HUES6 (cell line): Measurements from ENCODE around the gene COLEC12.

ENCODE experiments used
- H3K27ac ChIP-seq: 2 replicates; pipeline ENCODE4 v1.7.0; 2013; ENCODE audit warnings: low read depth, mild to moderate bottlenecking, low read length, inconsistent platforms
- H3K27me3 ChIP-seq: 2 replicates; pipeline ENCODE4 v1.6.1; 2013; ENCODE audit warnings: low read length; ENCODE audit not compliant: control insufficient read depth, insufficient read depth
- H3K36me3 ChIP-seq: 2 replicates; pipeline ENCODE4 v1.6.1; 2013; ENCODE audit warnings: low read length; ENCODE audit not compliant: control insufficient read depth, insufficient read depth
- H3K4me1 ChIP-seq: 2 replicates; pipeline ENCODE4 v1.6.1; 2013; ENCODE audit warnings: low read length; ENCODE audit not compliant: control insufficient read depth, insufficient read depth
- H3K4me3 ChIP-seq: 2 replicates; pipeline ENCODE4 v1.5.1; 2013; ENCODE audit warnings: low read depth, low read length
- H3K9ac ChIP-seq: one replicate; pipeline ENCODE4 v1.6.1; 2013; ENCODE audit warnings: mild to moderate bottlenecking, low read length
- H3K9me3 ChIP-seq: 2 replicates; pipeline ENCODE4 v1.6.1; 2013; ENCODE audit warnings: low read depth, low read length; ENCODE audit not compliant: control insufficient read depth, insufficient read depth

The COLEC12 gene

GRCh38 chr18:421247-422155 is 79.0 kb downstream of the COLEC12 start:
- H3K4me1 ChIP-seq: peaks cover 13% of the 10 kb centered on the region
- no peaks in the 10 kb centered on the region for H3K9me3 ChIP-seq
- no peak overlapping the region for H3K27ac ChIP-seq
- H3K9ac ChIP-seq: no peak overlapping the region
- no peaks in the 10 kb centered on the region for H3K36me3 ChIP-seq
- no peaks in the 10 kb centered on the region for H3K27me3 ChIP-seq
- H3K4me3 ChIP-seq: no peak overlapping the region

GRCh38 chr18:420661-421246 is 79.7 kb downstream of the COLEC12 start:
- H3K4me1 ChIP-seq: peaks cover 13% of the 10 kb centered on the region
- no peak overlapping the region for H3K4me3 ChIP-seq
- no peaks in the 10 kb centered on the region for H3K9me3 ChIP-seq
- no peak overlapping the region for H3K9ac ChIP-seq
- H3K36me3 ChIP-seq: no peaks in the 10 kb centered on the region
- no peaks in the 10 kb centered on the region for H3K27me3 ChIP-seq
- no peak overlapping the region for H3K27ac ChIP-seq

GRCh38 chr18:419541-420175 is 80.8 kb downstream of the COLEC12 start:
- no peak overlapping the region for H3K4me3 ChIP-seq
- peaks cover 13% of the 10 kb centered on the region for H3K4me1 ChIP-seq
- no peak overlapping the region for H3K27ac ChIP-seq

GRCh38 chr18:417495-417894 is 83.0 kb downstream of the COLEC12 start:
- no peak overlapping the region for H3K27ac ChIP-seq
- no peaks in the 10 kb centered on the region for H3K27me3 ChIP-seq
- H3K4me3 ChIP-seq: no peak overlapping the region
- H3K36me3 ChIP-seq: no peaks in the 10 kb centered on the region
- H3K9ac ChIP-seq: no peak overlapping the region
- H3K9me3 ChIP-seq: no peaks in the 10 kb centered on the region
- peaks cover 13% of the 10 kb centered on the region for H3K4me1 ChIP-seq

More at GRCh38 chr18:419541-420175, 80.8 kb downstream of the COLEC12 start:
- no peaks in the 10 kb centered on the region for H3K9me3 ChIP-seq
- no peaks in the 10 kb centered on the region for H3K27me3 ChIP-seq
- H3K9ac ChIP-seq: no peak overlapping the region
- no peaks in the 10 kb centered on the region for H3K36me3 ChIP-seq

GRCh38 chr18:416930-417329 is 83.6 kb downstream of the COLEC12 start:
- H3K9ac ChIP-seq: no peak overlapping the region
- H3K9me3 ChIP-seq: no peaks in the 10 kb centered on the region
- no peak overlapping the region for H3K27ac ChIP-seq
- H3K36me3 ChIP-seq: no peaks in the 10 kb centered on the region
- peaks cover 13% of the 10 kb centered on the region for H3K4me1 ChIP-seq
- no peaks in the 10 kb centered on the region for H3K27me3 ChIP-seq
- H3K4me3 ChIP-seq: no peak overlapping the region

- no peak overlapping the region for H3K4me3 ChIP-seq
- no peaks in the 10 kb centered on the region for H3K36me3 ChIP-seq
- no peak overlapping the region for H3K27ac ChIP-seq
- H3K9me3 ChIP-seq: no peaks in the 10 kb centered on the region
- H3K9ac ChIP-seq: no peak overlapping the region
- H3K27me3 ChIP-seq: no peaks in the 10 kb centered on the region
- H3K4me1 ChIP-seq: peaks cover 3% of the 10 kb centered on the region
These were observed 84.6 kb downstream of the COLEC12 start for GRCh38 chr18:415617-416612.

GRCh38 chr18:415047-415446 is 85.5 kb downstream of the COLEC12 start:
- H3K4me1 ChIP-seq: no peaks in the 10 kb centered on the region
- H3K27ac ChIP-seq: no peak overlapping the region
- H3K36me3 ChIP-seq: no peaks in the 10 kb centered on the region

GRCh38 chr18:413233-413632 is 87.3 kb downstream of the COLEC12 start:
- no peaks in the 10 kb centered on the region for H3K4me1 ChIP-seq
- no peaks in the 10 kb centered on the region for H3K27me3 ChIP-seq
- no peak overlapping the region for H3K27ac ChIP-seq
- H3K4me3 ChIP-seq: no peak overlapping the region
- no peak overlapping the region for H3K9ac ChIP-seq
- H3K9me3 ChIP-seq: no peaks in the 10 kb centered on the region
- H3K36me3 ChIP-seq: no peaks in the 10 kb centered on the region

More at GRCh38 chr18:415047-415446, 85.5 kb downstream of the COLEC12 start:
- Histone ChIP-seq H3K9me3 (no peaks in the 10 kb centered on the region), H3K9ac (no peak overlapping the region), H3K27me3 (no peaks in the 10 kb centered on the region), H3K4me3 (no peak overlapping the region)

- H3K4me3 ChIP-seq: no peak overlapping the region
- peaks cover 15% of the 10 kb centered on the region for H3K9me3 ChIP-seq
- H3K27ac ChIP-seq: no peak overlapping the region
- H3K4me1 ChIP-seq: no peaks in the 10 kb centered on the region
- H3K27me3 ChIP-seq: no peaks in the 10 kb centered on the region
- H3K36me3 ChIP-seq: no peaks in the 10 kb centered on the region; the same call in 1 of the 2 replicates
- H3K9ac ChIP-seq: no peak overlapping the region
These were observed 90.5 kb downstream of the COLEC12 start for GRCh38 chr18:410047-410455.

- Histone ChIP-seq H3K4me3 (no peak overlapping the region), H3K9me3 (peaks cover 26% of the 10 kb centered on the region), H3K4me1 (no peaks in the 10 kb centered on the region)
These were observed 92.1 kb downstream of the COLEC12 start for GRCh38 chr18:408367-408766.

More at GRCh38 chr18:408367-408766, 92.1 kb downstream of the COLEC12 start:
- Histone ChIP-seq H3K27me3 (no peaks in the 10 kb centered on the region), H3K36me3 (no peaks in the 10 kb centered on the region; the same call in 1 of the 2 replicates), H3K9ac (no peak overlapping the region), H3K27ac (no peak overlapping the region)
